ENCODE results near the gene SPOPL. TPM values are rescaled to one million over a fixed set of nuclear protein-coding genes. Genes with fewer than 3 reads are reported as not detected.
"Not testable (repeated sequence)": the region's sequence is repeated elsewhere in the genome, so short reads cannot be mapped to it uniquely, and the experiment has no call there.

Gene SPOPL
- total RNA-seq, 1 experiment from 2014 or later: 20.3 TPM

DNA sequence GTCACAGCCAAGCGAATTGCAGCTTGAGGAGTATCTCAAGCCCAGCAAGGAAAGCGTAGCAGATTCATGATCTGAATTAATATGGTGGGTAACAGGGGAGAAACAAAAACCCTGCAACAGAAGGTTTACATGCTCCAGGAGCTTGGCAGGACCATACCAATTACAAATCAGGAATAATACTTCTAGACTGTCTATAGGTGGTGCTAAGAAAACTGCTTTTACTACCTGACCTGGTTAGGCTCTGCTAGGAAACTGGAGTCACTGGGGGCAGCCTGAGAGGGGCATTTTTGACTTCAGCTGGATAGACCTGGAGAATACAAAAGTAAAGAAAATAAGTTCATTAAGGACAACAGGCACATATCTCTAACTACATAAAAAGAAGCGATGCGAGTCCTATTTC, 24.6 kb upstream of the SPOPL start:
- Histone ChIP-seq H3K4me3 (ENCODE audit: low read depth, low read length, poor library complexity, severe bottlenecking) (no peak overlapping the region), H3K27ac (ENCODE audit: low read depth, low read length, poor library complexity, severe bottlenecking) (no peak overlapping the region), H3K36me3 (ENCODE audit: insufficient read depth, low read length, poor library complexity, severe bottlenecking) (no peaks in the 10 kb centered on the region), H3K9me3 (ENCODE audit: low read depth, low read length, poor library complexity, severe bottlenecking) (no peaks in the 10 kb centered on the region), H3K4me1 (ENCODE audit: insufficient read depth, low read length, poor library complexity, severe bottlenecking) (no peaks in the 10 kb centered on the region), H3K27me3 (replicated peaks; ENCODE audit: insufficient read depth, low read depth, low read length, poor library complexity) (no peaks in the 10 kb centered on the region)
- ChIA-PET POLR2A (ENCODE audit: low non-redundant PET) (no interaction called here), CTCF (no interaction called here)
- no TSS peak for BruUV-seq (replicated peaks)
- TF ChIP-seq CTCF (conservative IDR thresholded peaks at IDR 0.05; ENCODE audit: low read depth, low read length) (0 out of 2 replicates have a peak, but pooled peaks have one; percentile 20), EZH2 (IDR thresholded peaks at IDR 0.05; ENCODE audit: borderline replicate concordance, low read depth, low read length, poor library complexity, severe bottlenecking) (no peak)
- DNase-seq (ENCODE audit: low spot score): no peak
- intact Hi-C loops (cut with micrococcal nuclease; ENCODE audit: unreplicated experiment): no loop called here

DNA sequence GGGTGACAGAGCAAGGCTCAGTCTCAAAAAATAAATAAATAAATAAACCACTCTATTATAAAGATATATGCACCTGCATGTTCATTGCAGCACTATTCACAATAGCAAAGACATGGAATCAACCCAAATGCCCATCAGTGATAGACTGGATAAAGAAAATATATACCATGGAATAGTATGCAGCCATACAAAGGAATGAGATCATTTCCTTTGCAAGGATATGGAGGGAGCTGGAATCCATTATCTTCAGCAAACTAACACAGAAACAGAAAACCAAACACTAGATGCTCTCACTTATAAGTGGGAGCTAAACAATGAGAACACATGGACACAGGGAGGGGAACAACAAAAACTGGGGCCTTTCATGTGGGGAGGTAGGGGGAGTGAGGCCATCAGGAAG, 18.8 kb upstream of the SPOPL start:
- H3K9me3 ChIP-seq (ENCODE audit: low read depth, low read length, poor library complexity, severe bottlenecking); CTCF ChIA-PET; POLR2A ChIA-PET (ENCODE audit: low non-redundant PET); H3K27me3 ChIP-seq (replicated peaks; ENCODE audit: insufficient read depth, low read depth, low read length, poor library complexity); H3K4me1 ChIP-seq (ENCODE audit: insufficient read depth, low read length, poor library complexity, severe bottlenecking); BruUV-seq (replicated peaks); intact Hi-C loops (cut with micrococcal nuclease; ENCODE audit: unreplicated experiment); H3K36me3 ChIP-seq (ENCODE audit: insufficient read depth, low read length, poor library complexity, severe bottlenecking); DNase-seq (ENCODE audit: low spot score); H3K27ac ChIP-seq (ENCODE audit: low read depth, low read length, poor library complexity, severe bottlenecking); H3K4me3 ChIP-seq (ENCODE audit: low read depth, low read length, poor library complexity, severe bottlenecking): not testable (repeated sequence)

DNA sequence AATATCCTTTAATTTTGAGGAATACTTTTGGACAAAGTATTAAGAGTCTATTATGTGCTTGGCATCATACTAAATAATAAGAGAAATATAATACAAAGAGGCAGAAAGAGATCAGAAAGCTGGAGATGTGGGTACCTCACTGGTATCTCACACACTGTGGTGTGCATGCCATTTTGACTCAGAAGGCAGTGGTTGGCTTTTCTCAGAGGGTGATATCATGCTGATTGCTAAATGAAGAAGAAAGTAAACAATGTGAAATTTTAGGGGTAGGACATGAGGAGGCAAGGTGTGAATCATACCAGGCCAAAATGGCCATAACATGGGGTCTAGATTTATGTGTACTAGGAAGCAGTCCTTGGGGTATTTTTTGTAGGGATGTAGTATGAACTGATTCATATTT, 16.6 kb upstream of the SPOPL start:
- Histone ChIP-seq H3K27ac (ENCODE audit: low read depth, low read length, poor library complexity, severe bottlenecking) (no peak overlapping the region), H3K4me1 (ENCODE audit: insufficient read depth, low read length, poor library complexity, severe bottlenecking) (no peaks in the 10 kb centered on the region), H3K36me3 (ENCODE audit: insufficient read depth, low read length, poor library complexity, severe bottlenecking) (no peaks in the 10 kb centered on the region), H3K9me3 (ENCODE audit: low read depth, low read length, poor library complexity, severe bottlenecking) (no peaks in the 10 kb centered on the region), H3K4me3 (ENCODE audit: low read depth, low read length, poor library complexity, severe bottlenecking) (no peak overlapping the region), H3K27me3 (replicated peaks; ENCODE audit: insufficient read depth, low read depth, low read length, poor library complexity) (no peaks in the 10 kb centered on the region)
- no peak for TF ChIP-seq EZH2 (IDR thresholded peaks at IDR 0.05; ENCODE audit: borderline replicate concordance, low read depth, low read length, poor library complexity, severe bottlenecking)
- TF ChIP-seq CTCF (conservative IDR thresholded peaks at IDR 0.05; ENCODE audit: low read depth, low read length): no peak
- intact Hi-C loops (cut with micrococcal nuclease; ENCODE audit: unreplicated experiment): loop anchor here (5.0 kb wide), 1 partner anchor 302 kb away; no protein-coding TSS in a partner anchor
- DNase-seq (ENCODE audit: low spot score): no peak
- ChIA-PET POLR2A (ENCODE audit: low non-redundant PET) (no interaction called here), CTCF (no interaction called here)
- no TSS peak for BruUV-seq (replicated peaks)

GRCh38 chr2:138486363-138487198, 15.0 kb upstream of the SPOPL start:
- H3K4me1 ChIP-seq (ENCODE audit: insufficient read depth, low read length, poor library complexity, severe bottlenecking): no peaks in the 10 kb centered on the region
- BruUV-seq (replicated peaks): no TSS peak
- H3K36me3 ChIP-seq (ENCODE audit: insufficient read depth, low read length, poor library complexity, severe bottlenecking): no peaks in the 10 kb centered on the region
- H3K9me3 ChIP-seq (ENCODE audit: low read depth, low read length, poor library complexity, severe bottlenecking): no peaks in the 10 kb centered on the region
- POLR2A ChIA-PET (ENCODE audit: low non-redundant PET): no interaction called here
- TF ChIP-seq EZH2 (IDR thresholded peaks at IDR 0.05; ENCODE audit: borderline replicate concordance, low read depth, low read length, poor library complexity, severe bottlenecking) (no peak), CTCF (conservative IDR thresholded peaks at IDR 0.05; ENCODE audit: low read depth, low read length) (peak; percentile 43)
- DNase-seq (ENCODE audit: low spot score): no peak
- H3K27ac ChIP-seq (ENCODE audit: low read depth, low read length, poor library complexity, severe bottlenecking): no peak overlapping the region
- no peak overlapping the region for H3K4me3 ChIP-seq (ENCODE audit: low read depth, low read length, poor library complexity, severe bottlenecking)
- CTCF ChIA-PET: no interaction called here
- intact Hi-C loops (cut with micrococcal nuclease; ENCODE audit: unreplicated experiment): loop anchor here (5.0 kb wide), 1 partner anchor 301 kb away; no protein-coding TSS in a partner anchor
- no peaks in the 10 kb centered on the region for H3K27me3 ChIP-seq (replicated peaks; ENCODE audit: insufficient read depth, low read depth, low read length, poor library complexity)
